Stimulated activated CD8-positive, alpha-beta memory T cell treated with anti-CD3 and anti-CD28 coated beads, Interleukin-12 subunit alpha, Interleukin-12 subunit beta, amount 100 ng/mL, for 1 hour (primary cell): ENCODE results near the gene COPG1.
"Not testable (repeated sequence)": the region's sequence is repeated elsewhere in the genome, so short reads cannot be mapped to it uniquely, and the experiment has no call there.

Experiments
- DNase-seq: peaks from one replicate; pipeline ENCODE4 v3.0.0-alpha.2; 2020; ENCODE audit warnings: low read depth

Gene COPG1

GRCh38 chr3:129240436-129240835 lies 9.0 kb upstream of the COPG1 start:
- no peak for DNase-seq

DNA sequence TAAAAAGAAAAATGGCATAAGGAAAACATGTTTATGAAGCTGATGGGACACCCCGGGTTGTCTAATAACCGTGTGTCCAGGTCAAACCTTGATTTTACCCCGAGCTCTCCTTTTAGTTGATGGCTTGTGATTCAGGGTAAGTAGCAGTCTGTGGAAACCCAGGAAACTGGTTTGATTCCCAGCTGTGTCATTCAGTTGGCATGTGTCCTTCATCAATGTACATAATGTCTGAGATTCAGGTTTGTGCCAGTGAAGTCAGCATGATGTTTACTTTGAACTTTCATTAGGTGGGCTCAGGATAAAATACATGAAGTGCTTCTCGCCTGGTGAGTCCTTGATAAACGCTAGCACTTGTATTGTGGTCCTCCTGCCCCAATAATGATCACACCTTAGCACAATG lies 4.3 kb upstream of the COPG1 start:
- DNase-seq: no peak

DNA sequence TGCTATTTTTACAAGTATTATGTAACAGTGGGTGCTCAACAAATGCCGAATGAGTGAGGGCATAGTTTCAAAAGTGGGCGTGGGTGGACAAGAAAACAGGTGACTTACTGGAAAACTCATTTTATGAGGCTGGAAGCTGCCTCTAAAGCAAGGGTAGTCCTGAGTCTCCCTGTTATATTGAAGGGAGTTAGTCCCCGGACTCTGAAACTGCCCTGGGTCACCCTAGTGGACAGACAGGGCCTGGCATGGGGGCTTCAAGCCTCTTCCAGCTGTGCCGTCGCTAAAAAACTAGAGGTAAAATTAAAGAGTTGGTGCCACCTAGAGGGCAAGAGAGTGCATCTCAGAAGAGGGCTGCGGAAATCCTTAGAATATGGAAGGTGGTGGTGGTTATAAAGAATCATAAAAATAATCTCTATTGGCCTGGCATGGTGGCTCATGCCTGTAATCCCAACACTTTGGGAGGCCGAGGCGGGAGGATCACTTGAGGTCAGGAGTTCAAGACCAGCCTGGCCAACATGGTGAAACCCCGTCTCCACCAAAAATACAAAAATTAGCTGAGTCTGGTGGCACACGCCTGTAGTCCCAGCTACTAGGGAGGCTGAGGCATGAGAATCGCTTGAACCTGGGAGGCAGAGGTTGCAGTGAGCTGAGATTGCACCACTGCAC lies 3.6 kb upstream of the COPG1 start:
- peak; percentile 33 for DNase-seq

DNA sequence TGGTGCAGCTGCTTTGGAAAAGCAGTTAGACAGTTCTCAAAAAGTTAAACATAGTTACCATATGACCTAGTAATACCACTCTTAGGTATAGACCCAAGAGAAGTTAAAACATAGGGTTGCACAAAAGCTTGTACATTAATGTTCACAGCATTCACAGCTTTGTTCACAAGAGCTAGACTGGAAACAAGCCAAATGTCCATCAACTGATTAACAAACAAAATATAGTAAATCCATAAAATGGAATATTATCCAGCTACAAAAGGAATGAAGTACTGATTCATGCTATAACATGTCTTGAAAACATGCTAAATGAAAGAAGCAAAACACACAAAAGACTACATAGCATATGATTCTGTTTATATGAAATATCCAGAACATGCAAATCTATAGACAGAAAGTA lies 2.8 kb upstream of the COPG1 start:
- DNase-seq: no peak

DNA sequence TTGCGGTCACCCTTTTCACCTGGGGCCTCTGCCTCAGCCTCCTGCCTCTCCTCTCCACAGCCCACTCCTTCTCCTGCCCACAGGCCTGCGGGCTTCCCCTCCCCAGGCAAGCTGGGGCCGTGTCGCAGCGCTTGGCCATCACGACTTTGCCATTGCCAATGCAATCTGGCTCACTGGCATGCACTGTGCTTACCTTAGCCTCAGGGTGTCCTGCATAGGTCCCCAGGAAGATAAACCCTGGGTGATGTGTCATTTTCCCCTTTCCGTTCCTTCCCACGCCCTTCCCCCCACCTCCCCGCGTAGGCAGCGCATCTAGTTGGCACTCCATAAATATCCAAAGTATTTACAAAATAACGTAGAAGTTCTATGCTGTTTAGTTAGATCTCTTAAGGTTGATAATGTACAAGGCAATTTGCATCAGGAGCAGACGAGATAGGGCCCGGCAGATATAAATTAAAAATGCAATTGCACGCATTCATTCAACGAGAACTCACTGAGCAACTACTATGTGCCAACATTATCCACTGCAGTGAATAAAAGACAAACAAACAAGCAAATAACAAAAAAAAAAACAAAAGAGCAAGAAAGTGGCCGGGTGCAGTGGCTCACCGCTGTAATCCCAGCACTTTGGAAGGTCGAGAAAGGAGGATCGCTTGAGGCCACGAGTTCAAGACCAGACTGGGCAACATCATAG lies 973 bp upstream of the COPG1 start:
- DNase-seq: no peak

DNA sequence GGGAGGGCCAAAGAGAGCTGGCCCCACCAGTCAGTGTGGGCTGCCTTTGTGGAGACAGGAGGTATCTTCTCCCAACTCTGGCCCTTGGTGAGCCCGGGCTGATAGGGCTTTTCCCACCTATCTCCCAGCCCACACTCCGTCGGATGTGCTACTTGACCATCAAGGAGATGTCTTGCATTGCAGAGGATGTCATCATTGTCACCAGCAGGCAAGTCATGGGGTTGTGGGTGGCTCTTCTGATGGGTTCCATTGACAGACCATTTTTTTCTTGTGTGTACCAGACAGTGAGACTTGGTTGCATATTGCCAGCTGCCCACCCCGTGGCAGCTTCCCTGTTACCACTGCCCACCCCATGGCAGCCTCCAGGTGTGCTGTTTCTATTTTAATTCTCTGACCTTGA lies 3.3 kb downstream of the COPG1 start:
- no peak for DNase-seq

- no peak for DNase-seq
Observed at GRCh38 chr3:129254536-129255230, 5.3 kb downstream of the COPG1 start.

DNA sequence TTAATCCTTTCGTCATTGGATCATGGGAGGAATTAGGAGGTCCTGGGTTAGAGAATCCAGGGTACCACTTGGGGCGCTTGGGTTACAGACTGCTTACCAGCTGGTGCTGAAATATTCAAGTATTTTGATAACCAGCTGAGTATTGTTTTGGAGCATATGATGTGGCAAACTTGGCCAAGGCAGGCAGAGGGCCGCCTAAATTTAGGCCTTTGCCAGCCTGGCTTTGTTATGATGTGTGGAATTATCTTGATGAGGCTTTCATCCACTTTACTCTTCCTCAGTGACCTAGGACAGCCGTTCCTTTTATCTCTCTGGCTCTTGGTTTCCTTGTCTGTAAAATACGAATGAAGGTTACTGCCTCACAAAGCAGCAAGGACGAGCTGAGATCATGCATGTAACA lies 6.9 kb downstream of the COPG1 start:
- DNase-seq: no peak

GRCh38 chr3:129257609-129258008 lies 8.2 kb downstream of the COPG1 start:
- no peak for DNase-seq

GRCh38 chr3:129259612-129260477 lies 10.4 kb downstream of the COPG1 start:
- DNase-seq: no peak

GRCh38 chr3:129260606-129261005 lies 11.2 kb downstream of the COPG1 start:
- DNase-seq: no peak

GRCh38 chr3:129261894-129262293 lies 12.5 kb downstream of the COPG1 start:
- DNase-seq: no peak

DNA sequence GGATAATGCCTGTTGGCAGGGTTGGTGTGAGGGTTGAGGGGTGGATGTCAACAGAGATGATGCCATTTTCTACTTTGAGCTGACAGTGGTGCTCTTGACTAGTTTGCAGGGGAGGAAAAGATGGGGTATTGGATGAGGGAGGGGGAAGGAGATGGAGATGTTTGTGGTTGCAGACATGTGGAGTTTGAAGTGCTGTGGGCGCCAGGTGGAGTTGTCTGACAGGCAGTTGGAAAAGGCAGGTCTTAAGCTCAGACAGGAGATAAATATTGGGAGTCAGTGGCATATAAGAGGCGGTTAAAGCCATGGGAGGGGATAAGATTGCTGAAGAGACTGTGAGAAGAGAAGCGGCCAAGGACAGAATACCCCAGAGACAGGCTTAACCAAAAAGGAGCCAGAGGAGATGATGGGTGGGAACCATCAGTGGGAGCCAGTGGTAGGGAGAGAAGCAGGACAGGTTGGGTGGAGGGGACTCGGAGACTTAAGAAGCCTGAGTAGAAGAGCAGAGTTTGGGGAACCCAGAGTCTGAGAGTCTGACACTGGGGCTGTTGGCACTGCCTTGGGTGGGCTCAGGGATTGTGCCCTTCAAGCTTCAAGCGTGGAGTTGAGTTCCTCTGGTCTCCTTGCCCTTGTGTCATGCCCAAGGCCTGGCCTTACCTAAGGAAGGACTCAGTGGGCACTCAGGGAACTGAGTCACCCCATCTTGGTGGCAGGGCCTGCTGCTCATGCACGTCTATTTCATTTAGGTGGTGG lies 13.9 kb downstream of the COPG1 start:
- no peak for DNase-seq

GRCh38 chr3:129264994-129265393 lies 15.6 kb downstream of the COPG1 start:
- not testable (repeated sequence) for DNase-seq

- no peak for DNase-seq
Observed at GRCh38 chr3:129266651-129267050, 17.2 kb downstream of the COPG1 start.

GRCh38 chr3:129268396-129268795 lies 19.0 kb downstream of the COPG1 start:
- DNase-seq: no peak

DNA sequence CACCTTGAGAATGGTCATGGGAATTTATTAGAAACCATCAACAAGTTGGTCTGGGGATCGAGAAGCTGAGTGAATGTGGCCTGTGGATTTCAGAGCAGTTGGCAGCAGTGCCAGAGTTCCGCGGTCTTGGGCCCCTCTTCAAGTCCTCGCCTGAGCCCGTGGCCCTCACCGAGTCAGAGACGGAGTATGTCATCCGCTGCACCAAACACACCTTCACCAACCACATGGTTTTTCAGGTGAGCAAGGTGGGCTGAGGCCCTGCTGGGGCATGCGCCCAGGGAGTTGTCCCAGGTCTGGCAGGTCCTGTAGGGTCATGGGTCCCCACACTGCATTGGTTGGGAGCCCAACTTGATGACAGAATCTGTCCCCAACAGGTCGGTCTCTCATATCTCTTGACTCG lies 22.3 kb downstream of the COPG1 start:
- DNase-seq: no peak

GRCh38 chr3:129276385-129276784 lies 27.0 kb downstream of the COPG1 start:
- DNase-seq: no peak

DNA sequence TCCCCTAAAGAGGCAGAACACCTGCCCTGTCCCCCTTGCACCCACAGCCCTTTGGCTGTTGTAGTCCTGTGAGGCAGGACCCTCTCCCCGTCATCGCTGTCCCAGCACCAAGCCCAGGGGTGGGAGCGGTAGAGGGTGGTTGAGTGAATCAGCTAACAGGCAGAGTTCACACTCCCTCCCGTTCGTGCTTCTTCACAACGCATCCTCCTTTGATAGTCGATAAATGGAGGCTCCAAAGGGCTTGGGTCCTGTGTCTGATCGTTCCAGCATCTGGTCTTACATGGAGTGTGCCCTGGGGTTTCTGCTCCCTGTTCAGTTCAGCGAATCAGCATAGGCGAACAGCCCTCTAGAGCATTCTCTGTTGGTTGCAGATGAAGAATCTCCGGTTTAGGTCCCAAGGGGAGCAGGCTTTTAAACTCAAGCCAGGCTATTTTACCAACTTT lies 28.4 kb downstream of the COPG1 start:
- DNase-seq: no peak

DNA sequence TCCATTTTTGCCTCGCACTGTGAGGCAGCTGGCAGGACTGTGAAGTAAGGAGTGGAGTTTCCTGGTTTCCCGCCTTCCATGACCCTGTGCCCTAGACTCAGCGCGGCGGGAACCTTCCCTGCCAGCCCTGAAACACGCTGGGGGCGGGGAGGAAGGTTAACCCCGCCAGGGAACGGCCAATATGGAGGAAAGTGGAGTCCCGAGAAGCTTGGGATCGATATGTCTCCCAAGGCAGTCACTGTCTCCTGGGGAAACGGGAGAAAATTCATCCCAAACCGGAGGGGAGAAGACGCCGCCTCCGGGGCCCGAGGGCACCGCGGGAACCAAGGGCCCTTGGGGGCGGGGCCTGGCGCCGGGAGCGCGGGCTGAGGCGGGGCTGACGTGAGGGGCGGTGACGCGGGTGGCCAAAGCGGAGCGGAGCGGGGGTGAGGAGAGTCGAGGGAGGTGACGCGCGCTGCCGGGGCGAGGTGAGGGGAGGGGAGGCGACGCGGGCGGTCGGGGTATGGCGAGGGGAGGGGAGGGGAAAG lies 29.1 kb downstream of the COPG1 start, which contains the start of gene HMCES:
HMCES (plus strand) TSS at position 432 of the 527 bp plus-strand sequence. CDS start 863 bp downstream, outside the sequence.
- peak; percentile 86 for DNase-seq
